GM19193 (cell line): Measurements from ENCODE around the gene EFCAB11.

Experiments used
- POLR2A ChIP-seq: IDR thresholded peaks from 4 replicates; pipeline ENCODE4 v1.6.1; 2011; ENCODE audit not compliant: insufficient read depth, insufficient read length; ENCODE audit errors: extremely low read depth

Gene EFCAB11

GRCh38 chr14:89753828-89754412, 200.6 kb downstream of the EFCAB11 start:
- no peak for TF ChIP-seq POLR2A

GRCh38 chr14:89750908-89751392, 203.6 kb downstream of the EFCAB11 start:
- no peak for TF ChIP-seq POLR2A

GRCh38 chr14:89750281-89750755, 204.2 kb downstream of the EFCAB11 start:
- no peak for TF ChIP-seq POLR2A

GRCh38 chr14:89748004-89748403, 206.5 kb downstream of the EFCAB11 start:
- no peak for TF ChIP-seq POLR2A

- TF ChIP-seq POLR2A: no peak
Observed at GRCh38 chr14:89747126-89747525, 207.4 kb downstream of the EFCAB11 start.

- no peak for TF ChIP-seq POLR2A
Observed at GRCh38 chr14:89746654-89747053, 207.9 kb downstream of the EFCAB11 start.

- TF ChIP-seq POLR2A: no peak
Observed at GRCh38 chr14:89746135-89746534, 208.4 kb downstream of the EFCAB11 start.
